GM18868 (cell line): Measurements from ENCODE around the gene ELOA.
"Not testable (repeated sequence)": the region's sequence is repeated elsewhere in the genome, so short reads cannot be mapped to it uniquely, and the experiment has no call there.

Experiments used
- ATAC-seq: cut with Tn5 transposase; IDR thresholded peaks from one replicate; pipeline ENCODE4 v1.9.1; 2021; ENCODE audit warnings: mild to moderate bottlenecking, moderate library complexity; ENCODE audit not compliant: unreplicated experiment

Gene ELOA

GRCh38 chr1:23783141-23783540, 39.9 kb downstream of the ELOA start:
- ATAC-seq = not testable (repeated sequence)

GRCh38 chr1:23784846-23785245, 41.6 kb downstream of the ELOA start:
- ATAC-seq = no peak

- no peak for ATAC-seq
Observed at GRCh38 chr1:23787701-23788100, 44.4 kb downstream of the ELOA start.

- ATAC-seq = no peak
Observed at GRCh38 chr1:23788695-23789094, 45.4 kb downstream of the ELOA start.

GRCh38 chr1:23790696-23791515, 47.6 kb downstream of the ELOA start, which contains the start of gene LYPLA2:
TSS of gene LYPLA2 (plus strand) at chr1:23791145. CDS start at chr1:23792683, 1,538 bp downstream.
- ATAC-seq = peak; percentile 82

- ATAC-seq = no peak
Observed at GRCh38 chr1:23791516-23792047, 48.3 kb downstream of the ELOA start.

DNA sequence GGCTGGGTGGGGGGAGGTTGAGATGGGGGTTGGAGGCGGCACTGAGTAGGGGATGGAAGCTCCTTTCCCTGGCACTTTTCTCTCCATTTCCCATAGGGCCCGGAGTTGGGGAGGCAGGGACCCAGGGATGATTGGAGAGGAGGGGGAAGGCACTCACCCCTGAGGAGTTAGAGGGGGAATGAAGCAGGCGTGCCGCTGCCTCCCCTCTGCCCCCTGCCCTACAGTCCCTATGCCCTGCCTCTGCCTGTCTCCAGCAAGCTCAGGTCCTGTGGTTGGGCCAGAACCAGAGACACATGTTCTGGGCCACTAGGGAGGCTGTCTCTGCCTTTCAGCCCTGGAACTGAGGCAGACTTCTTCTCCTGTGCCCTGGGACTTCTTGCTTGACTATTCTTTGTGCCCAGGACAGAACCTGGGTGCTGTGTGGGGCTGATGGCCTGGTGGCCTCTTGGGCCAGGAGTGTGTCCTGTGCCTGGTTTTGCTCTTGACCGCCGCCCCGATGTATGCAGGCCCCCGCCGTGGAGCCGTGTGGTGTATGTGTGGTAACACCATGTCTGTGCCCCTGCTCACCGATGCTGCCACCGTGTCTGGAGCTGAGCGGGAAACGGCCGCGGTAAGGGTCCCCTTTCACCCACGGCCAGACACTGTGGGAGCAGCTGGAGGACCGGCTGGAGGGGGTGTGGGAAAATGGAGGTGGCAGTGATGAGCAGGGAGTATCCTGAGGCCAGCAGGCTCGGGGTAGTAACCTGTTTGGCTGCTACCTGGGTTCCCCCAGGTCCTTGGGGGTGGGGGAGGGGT, 49.1 kb downstream of the ELOA start:
- ATAC-seq = no peak

GRCh38 chr1:23793018-23793781, 49.9 kb downstream of the ELOA start:
- ATAC-seq = no peak

- no peak for ATAC-seq
Observed at GRCh38 chr1:23793861-23794731, 50.8 kb downstream of the ELOA start.

GRCh38 chr1:23794732-23795182, 51.5 kb downstream of the ELOA start:
- ATAC-seq = not testable (repeated sequence)

- no peak for ATAC-seq
Observed at GRCh38 chr1:23795676-23796465, 52.6 kb downstream of the ELOA start.

- no peak for ATAC-seq
Observed at GRCh38 chr1:23796466-23797271, 53.4 kb downstream of the ELOA start.

GRCh38 chr1:23797478-23798448, 54.5 kb downstream of the ELOA start:
- no peak for ATAC-seq

DNA sequence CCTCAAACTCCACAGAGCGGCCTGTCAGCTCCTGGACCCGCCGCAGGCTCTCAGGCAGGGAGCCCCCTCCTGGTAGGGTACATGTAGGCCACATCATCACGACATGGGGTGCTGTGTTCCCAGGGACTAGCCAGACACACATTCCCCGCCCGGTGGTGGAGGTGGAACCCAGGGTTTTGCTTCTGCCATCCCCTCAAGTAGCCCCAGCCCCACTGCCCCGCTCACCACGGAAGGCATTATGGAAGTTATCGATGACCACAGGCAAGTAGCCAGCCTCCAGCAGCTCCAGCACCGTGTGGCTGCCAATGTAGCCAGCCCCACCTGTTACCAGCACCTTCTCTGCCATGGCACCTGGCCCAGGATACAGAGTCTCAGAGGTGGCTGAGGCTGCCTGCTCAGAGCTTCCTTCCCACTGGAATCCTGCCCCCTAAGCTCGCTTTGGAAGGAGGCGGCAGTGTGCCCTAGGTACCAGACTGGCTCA, 55.4 kb downstream of the ELOA start:
- no peak for ATAC-seq

GRCh38 chr1:23799255-23799569, 55.9 kb downstream of the ELOA start:
- no peak for ATAC-seq

DNA sequence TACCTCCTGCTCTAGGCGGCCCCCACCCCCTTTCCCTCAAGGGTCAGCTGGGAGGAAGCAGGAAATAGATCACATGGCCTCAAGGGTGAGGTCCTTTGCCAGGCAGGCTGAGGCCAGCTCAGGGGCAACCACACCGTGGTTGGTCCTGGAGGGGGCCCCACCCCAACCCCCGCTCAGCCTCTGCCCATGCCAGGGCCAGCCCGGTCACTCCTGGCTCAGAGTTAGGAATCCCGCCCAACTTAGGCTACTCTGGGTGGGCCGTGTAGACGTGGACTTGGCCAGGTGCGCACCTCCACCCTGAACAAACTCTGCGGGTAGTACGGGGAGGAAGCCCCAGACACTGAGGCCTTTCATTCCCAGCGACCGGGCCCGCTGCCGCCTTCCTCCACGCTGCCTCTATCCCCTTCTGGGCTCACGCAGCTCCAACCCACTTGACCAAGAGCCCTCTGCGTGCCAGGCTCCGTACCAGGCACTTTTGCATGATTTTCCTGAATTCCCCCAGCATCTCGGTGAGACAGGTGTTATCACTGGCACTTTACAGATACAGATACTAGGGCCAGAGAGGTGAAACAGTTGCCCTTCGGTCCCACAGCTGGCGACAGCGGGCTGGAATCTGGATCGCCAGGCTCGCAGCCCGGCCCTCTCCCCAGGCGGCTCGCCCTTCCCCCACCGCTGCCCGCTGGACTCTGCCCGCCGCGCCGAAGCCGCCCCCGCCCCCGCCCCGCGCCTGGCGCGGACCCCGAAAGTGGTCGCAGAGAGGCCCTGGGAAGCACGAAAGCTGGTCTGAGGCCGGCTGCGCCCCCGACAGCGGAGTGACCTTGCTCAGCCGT, 56.5 kb downstream of the ELOA start:
- no peak for ATAC-seq
